H1 (cell line): ENCODE data around the gene DOK6. TPM values are rescaled to one million over a fixed set of nuclear protein-coding genes. Genes with fewer than 3 reads are reported as not detected.

ENCODE experiments used
- CTCF ChIA-PET: fragments of 300-600 bp; sonication (Branson Sonifier 250); formaldehyde crosslinking; loops from one replicate; lab custom pipeline; 2021; ENCODE audit not compliant: partially characterized antibody; lab: Charles Lee
- POLR2A ChIA-PET: fragments of 300-600 bp; sonication (Branson Sonifier 250); formaldehyde crosslinking; loops from one replicate; lab custom pipeline; 2021; ENCODE audit warnings: inconsistent platforms; ENCODE audit not compliant: partially characterized antibody; lab: Charles Lee
- DNase-seq, 2 experiments: peaks; one replicate each; pipeline versions ENCODE4 v3.0.0 to v3.0.0-alpha.2; 2010 to 2022; ENCODE audit warnings: low spot score in 2 of 2, low read depth in 1 of 2, mixed read lengths in 1 of 2
- FAIRE-seq: peaks from 2 replicates; lab custom pipeline; 2011; peaks lifted over from hg19 to GRCh38; lab: Jason Lieb, UNC
- H2AFZ ChIP-seq: 2 replicates; pipeline ENCODE4 v1.8.1; 2012; ENCODE audit warnings: low read length, inconsistent platforms
- H2AK5ac ChIP-seq: 2 replicates; pipeline ENCODE4 v1.6.1; 2013; ENCODE audit warnings: low read depth, low read length
- H2BK120ac ChIP-seq: replicated peaks from 2 replicates; pipeline ENCODE3; 2013; ENCODE audit warnings: low read depth, low read length, inconsistent platforms
- H2BK12ac ChIP-seq: 2 replicates; pipeline ENCODE4 v1.6.1; 2013; ENCODE audit warnings: low read depth, low read length
- H2BK15ac ChIP-seq: 2 replicates; pipeline ENCODE4 v1.6.1; 2013; ENCODE audit warnings: low read length
- H2BK20ac ChIP-seq: 2 replicates; pipeline ENCODE4 v1.6.1; 2013; ENCODE audit warnings: low read length
- H2BK5ac ChIP-seq: 2 replicates; pipeline ENCODE4 v1.6.1; 2013; ENCODE audit warnings: low read depth, low read length
- H3K14ac ChIP-seq: 2 replicates; pipeline ENCODE4 v1.6.1; 2013; ENCODE audit warnings: inconsistent platforms; ENCODE audit not compliant: insufficient read length
- H3K18ac ChIP-seq: 2 replicates; pipeline ENCODE4 v1.6.1; 2013; ENCODE audit warnings: low read length; ENCODE audit errors: extremely low read depth
- H3K23ac ChIP-seq: 2 replicates; pipeline ENCODE4 v1.6.1; 2013; ENCODE audit warnings: inconsistent platforms; ENCODE audit not compliant: insufficient read length
- H3K23me2 ChIP-seq: 2 replicates; pipeline ENCODE4 v1.6.1; 2013; ENCODE audit warnings: low read depth, low read length
- H3K27ac ChIP-seq: 2 replicates; pipeline ENCODE4 v1.6.1; 2011; ENCODE audit warnings: low read depth, low read length, inconsistent platforms
- H3K27me3 ChIP-seq, 4 experiments: replicated peaks in 1 of 4; 1 replicate in 1 of 4; 2 replicates in 3 of 4; pipeline versions ENCODE4 v1.6.1 to v1.8.1; 2011 to 2013; ENCODE audit warnings: low read length in 3 of 4, mild to moderate bottlenecking in 3 of 4, inconsistent platforms in 2 of 4, mixed read lengths in 2 of 4, moderate library complexity in 1 of 4; ENCODE audit not compliant: control insufficient read depth in 3 of 4, insufficient read depth in 3 of 4; ENCODE audit errors: extremely low read depth in 1 of 4
- H3K36me3 ChIP-seq, 4 experiments: 2 replicates each; pipeline versions ENCODE4 v1.6.1 to v1.8.1; 2011 to 2013; ENCODE audit warnings: mild to moderate bottlenecking in 4 of 4, low read length in 3 of 4, moderate library complexity in 2 of 4, control low read depth in 1 of 4, inconsistent platforms in 1 of 4; ENCODE audit not compliant: insufficient read depth in 4 of 4, control insufficient read depth in 2 of 4
- H3K4ac ChIP-seq: replicated peaks from 2 replicates; pipeline ENCODE3; 2013; ENCODE audit warnings: low read length, low read depth, mixed read lengths, inconsistent platforms; ENCODE audit not compliant: insufficient read length
- H3K4me1 ChIP-seq, 4 experiments: replicated peaks in 1 of 4; 1 replicate in 1 of 4; 2 replicates in 3 of 4; pipeline versions ENCODE4 v1.6.1 to v1.8.1; 2011 to 2013; ENCODE audit warnings: low read length in 3 of 4, inconsistent platforms in 2 of 4, mixed read lengths in 1 of 4; ENCODE audit not compliant: insufficient read depth in 4 of 4, control insufficient read depth in 3 of 4
- H3K4me2 ChIP-seq, 2 experiments: 2 replicates each; pipeline versions ENCODE4 v1.6.1 to v1.8.1; 2011 to 2013; ENCODE audit warnings: low read depth in 2 of 2, low read length in 2 of 2, control low read depth in 1 of 2, inconsistent platforms in 1 of 2, mild to moderate bottlenecking in 1 of 2; ENCODE audit not compliant: insufficient read depth in 1 of 2
- H3K4me3 ChIP-seq, 4 experiments: fragments of 200-600, 300-600 bp in 1 of 4; sonication (generic), shearing (Covaris generic), sonication (Bioruptor Twin) in 1 of 4; 2 replicates each; pipeline versions ENCODE4 v1.5.1 to v1.8.1; 2011 to 2016; ENCODE audit warnings: low read length in 4 of 4, low read depth in 3 of 4, control low read depth in 2 of 4, inconsistent platforms in 2 of 4, mild to moderate bottlenecking in 2 of 4, mixed read lengths in 1 of 4, moderate library complexity in 1 of 4; ENCODE audit not compliant: insufficient read depth in 2 of 4; ENCODE audit errors: extremely low read depth in 1 of 4
- H3K56ac ChIP-seq: replicated peaks from 2 replicates; pipeline ENCODE3; 2013; ENCODE audit warnings: low read depth, mild to moderate bottlenecking, mixed read lengths, low read length, inconsistent platforms; ENCODE audit not compliant: insufficient read length
- H3K79me1 ChIP-seq: 2 replicates; pipeline ENCODE4 v1.6.1; 2013; ENCODE audit warnings: low read depth, low read length, control low read depth
- H3K79me2 ChIP-seq, 2 experiments: 2 replicates each; pipeline versions ENCODE4 v1.6.1 to v1.8.1; 2012 to 2013; ENCODE audit warnings: low read length in 2 of 2, mild to moderate bottlenecking in 2 of 2, inconsistent platforms in 1 of 2; ENCODE audit not compliant: insufficient read depth in 2 of 2, control insufficient read depth in 1 of 2
- H3K9ac ChIP-seq, 4 experiments: replicated peaks in 1 of 4; 1 replicate in 1 of 4; 2 replicates in 3 of 4; pipeline versions ENCODE4 v1.6.1 to v1.8.1; 2011 to 2013; ENCODE audit warnings: low read depth in 3 of 4, low read length in 3 of 4, control low read depth in 2 of 4, mild to moderate bottlenecking in 2 of 4, moderate library complexity in 2 of 4, inconsistent platforms in 1 of 4; ENCODE audit errors: extremely low read depth in 1 of 4
- H3K9me3 ChIP-seq, 2 experiments: 2 replicates each; pipeline versions ENCODE4 v1.6.1 to v1.8.1; 2012 to 2013; ENCODE audit warnings: mild to moderate bottlenecking in 2 of 2, moderate library complexity in 2 of 2, control low read depth in 1 of 2, inconsistent platforms in 1 of 2, low read depth in 1 of 2, low read length in 1 of 2, mixed read lengths in 1 of 2; ENCODE audit not compliant: insufficient read depth in 2 of 2
- H4K20me1 ChIP-seq, 2 experiments: replicated peaks in 1 of 2; 2 replicates each; pipeline versions ENCODE3 to v1.8.1; 2011 to 2013; ENCODE audit warnings: inconsistent platforms in 2 of 2, low read length in 2 of 2, mild to moderate bottlenecking in 1 of 2; ENCODE audit not compliant: insufficient read depth in 2 of 2, control insufficient read depth in 1 of 2
- H4K5ac ChIP-seq: 2 replicates; pipeline ENCODE4 v1.6.1; 2013; ENCODE audit warnings: low read length, low read depth, mixed read lengths, inconsistent platforms; ENCODE audit not compliant: insufficient read length
- H4K8ac ChIP-seq: 2 replicates; pipeline ENCODE4 v1.8.0; 2013; ENCODE audit warnings: mild to moderate bottlenecking, moderate library complexity, low read length, inconsistent platforms; ENCODE audit not compliant: insufficient read depth; ENCODE audit errors: extremely low read depth
- H4K91ac ChIP-seq: replicated peaks from 2 replicates; pipeline ENCODE3; 2013; ENCODE audit warnings: low read length, mixed read lengths, inconsistent platforms; ENCODE audit not compliant: insufficient read length
- GTF2F1 ChIP-seq: IDR thresholded peaks from 2 replicates; pipeline ENCODE4 v1.6.1; 2012; ENCODE audit warnings: low read depth, low read length, improper control_type of control experiment, borderline replicate concordance
- KDM5A ChIP-seq: fragments of 200-600 bp; IDR thresholded peaks from 2 replicates; pipeline ENCODE4 v1.7.1; 2012; ENCODE audit warnings: mild to moderate bottlenecking, low read length, inconsistent platforms, mixed read lengths
- POLR2A ChIP-seq, 2 experiments: IDR thresholded peaks; 1 replicate in 1 of 2; 2 replicates in 1 of 2; pipeline ENCODE4 v1.6.1; 2011; ENCODE audit warnings: low read depth in 2 of 2, low read length in 2 of 2, mild to moderate bottlenecking in 2 of 2; ENCODE audit errors: control extremely low read depth in 1 of 2
- POU5F1 ChIP-seq: IDR thresholded peaks from 2 replicates; pipeline ENCODE4 v1.6.1; 2011; ENCODE audit warnings: low read depth, mild to moderate bottlenecking, low read length, moderate library complexity
- RBBP5 ChIP-seq: IDR thresholded peaks from 2 replicates; pipeline ENCODE4 v1.7.1; 2012; ENCODE audit warnings: low read depth, mild to moderate bottlenecking, inconsistent platforms, low read length, moderate library complexity, borderline replicate concordance
- RFX5 ChIP-seq: IDR thresholded peaks from 2 replicates; pipeline ENCODE4 v1.6.1; 2011; ENCODE audit warnings: low read depth, low read length, improper control_type of control experiment, borderline replicate concordance
- RXRA ChIP-seq: IDR thresholded peaks from 2 replicates; pipeline ENCODE4 v1.6.1; 2011; ENCODE audit warnings: low read depth, mild to moderate bottlenecking, low read length, moderate library complexity; ENCODE audit not compliant: insufficient read depth
- SP1 ChIP-seq: IDR thresholded peaks from 2 replicates; pipeline ENCODE4 v1.6.1; 2011; ENCODE audit warnings: low read depth, low read length
- SUZ12 ChIP-seq: fragments of 200-600 bp; sonication (generic); IDR thresholded peaks from 2 replicates; pipeline ENCODE4 v1.6.1; 2012; ENCODE audit warnings: mild to moderate bottlenecking, inconsistent platforms, low read length, moderate library complexity, mixed read lengths
- TBP ChIP-seq: IDR thresholded peaks from 2 replicates; pipeline ENCODE4 v1.6.1; 2011; ENCODE audit warnings: low read depth, low read length, improper control_type of control experiment
- WGBS, 2 experiments: shearing (Covaris generic) in 1 of 2; methylation state at CpG; one replicate each; pipeline versions ENCODE4 v1.1.6 to v1.1.7; 2013 to 2015; ENCODE audit warnings: low lambda C conversion rate in 2 of 2, mixed read lengths in 2 of 2, inconsistent platforms in 1 of 2, low coverage in 1 of 2, missing lambda C conversion rate in 1 of 2; ENCODE audit not compliant: insufficient replicate concordance in 2 of 2, insufficient coverage in 1 of 2, insufficient read length in 1 of 2; ENCODE audit errors: extremely low coverage in 1 of 2, missing lambda C conversion rate in 1 of 2; 5-methylcytosine and 5-hydroxymethylcytosine counted together
- polyA plus RNA-seq, 7 experiments: library from polyadenylated mRNA; depleted of rRNA in 3 of 7; stranded (reverse) in 5 of 7; unstranded in 2 of 7; fragments of >200 nt in 5 of 7; fragments of 200-250 nt in 2 of 7; gene quantifications; 1 replicate in 5 of 7; 2 replicates in 1 of 7; 4 replicates in 1 of 7; pipeline versions ENCODE4 v1.2.1 to v1.2.3, GENCODE V29; 2011 to 2013; ENCODE audit warnings: missing spikeins in 2 of 7, mixed read lengths in 2 of 7
- total RNA-seq: library from RNA; stranded (reverse); fragmentation: NEBNext Ultra II Directional; extraction: Animal tissue kit (Norgen Biotek cat#: 25700); gene quantifications from 2 replicates; pipeline ENCODE4 v1.2.1, GENCODE V29; 2021

The DOK6 gene
- total and polyA plus RNA-seq, 2 of the 8 experiments (the other 6 are each of a cell fraction or from before 2014, with no cell fraction given): 0.33 to 0.50 TPM

- DNase-seq: no peak
- Histone ChIP-seq H2BK15ac (no peak overlapping the region), H3K23me2 (no peaks in the 10 kb centered on the region), H3K23ac (no peak overlapping the region), H4K8ac (no peak overlapping the region), H4K5ac (no peak overlapping the region), H3K56ac (no peak overlapping the region), H3K4me3 (no peak overlapping the region), H2AFZ (no peak overlapping the region), H3K27ac (no peak overlapping the region), H2BK20ac (no peak overlapping the region), H3K9me3 (peaks cover 3 to 8% of the 10 kb centered on the region in 2 experiments; a peak in 2 of 4 replicates), H2BK120ac (no peak overlapping the region), H3K36me3 (no peaks in the 10 kb centered on the region), H3K18ac (no peak overlapping the region), H3K4me2 (no peak overlapping the region), H3K79me2 (no peaks in the 10 kb centered on the region), H3K79me1 (no peaks in the 10 kb centered on the region), H4K91ac (no peak overlapping the region), H2BK5ac (no peak overlapping the region), H3K27me3 (no peaks in the 10 kb centered on the region), H2BK12ac (no peak overlapping the region), H3K4ac (no peak overlapping the region), H4K20me1 (no peaks in the 10 kb centered on the region), H3K9ac (no peak overlapping the region), H3K14ac (no peak overlapping the region), H2AK5ac (no peak overlapping the region), H3K4me1 (no peaks in the 10 kb centered on the region)
- no peak for TF ChIP-seq RXRA
- no peak for TF ChIP-seq POLR2A (IDR thresholded peaks at IDR 0.05; ENCODE audit: control extremely low read depth in 1 of 2, low read depth in 2 of 2, low read length in 2 of 2)
- TF ChIP-seq SP1: no peak
- no peak for TF ChIP-seq POU5F1
- TF ChIP-seq RFX5: no peak
- TF ChIP-seq SUZ12: no peak
- TF ChIP-seq RBBP5: no peak
- TF ChIP-seq TBP: no peak
- no peak for TF ChIP-seq GTF2F1
- TF ChIP-seq KDM5A: no peak
- CTCF ChIA-PET: interaction anchor here (0.9 kb wide), 1 partner anchor 719 kb away, joined by 3 read pairs; no protein-coding TSS in a partner anchor
- WGBS, 2 experiments: 93% methylated on average over 2 of the region's 2 CpGs; no CpG with 5 or more reads in 1 of the 2 experiments
- POLR2A ChIA-PET: no interaction called here
- no peak for FAIRE-seq
Observed at GRCh38 chr18:69364930-69365329, 35.8 kb upstream of the DOK6 start.
